ENCODE results near the gene PLPP3.

PLPP3 gene

GRCh38 chr1:56461158-56462127 lies 117.9 kb downstream of the PLPP3 start:
- DNase-seq (ENCODE audit: low spot score), result no peak

- DNase-seq (ENCODE audit: low spot score), result no peak
These were observed 120.1 kb downstream of the PLPP3 start for GRCh38 chr1:56459260-56459659.

- no peak for DNase-seq (ENCODE audit: low spot score)
These were observed 121.5 kb downstream of the PLPP3 start for GRCh38 chr1:56457756-56458375.

DNA sequence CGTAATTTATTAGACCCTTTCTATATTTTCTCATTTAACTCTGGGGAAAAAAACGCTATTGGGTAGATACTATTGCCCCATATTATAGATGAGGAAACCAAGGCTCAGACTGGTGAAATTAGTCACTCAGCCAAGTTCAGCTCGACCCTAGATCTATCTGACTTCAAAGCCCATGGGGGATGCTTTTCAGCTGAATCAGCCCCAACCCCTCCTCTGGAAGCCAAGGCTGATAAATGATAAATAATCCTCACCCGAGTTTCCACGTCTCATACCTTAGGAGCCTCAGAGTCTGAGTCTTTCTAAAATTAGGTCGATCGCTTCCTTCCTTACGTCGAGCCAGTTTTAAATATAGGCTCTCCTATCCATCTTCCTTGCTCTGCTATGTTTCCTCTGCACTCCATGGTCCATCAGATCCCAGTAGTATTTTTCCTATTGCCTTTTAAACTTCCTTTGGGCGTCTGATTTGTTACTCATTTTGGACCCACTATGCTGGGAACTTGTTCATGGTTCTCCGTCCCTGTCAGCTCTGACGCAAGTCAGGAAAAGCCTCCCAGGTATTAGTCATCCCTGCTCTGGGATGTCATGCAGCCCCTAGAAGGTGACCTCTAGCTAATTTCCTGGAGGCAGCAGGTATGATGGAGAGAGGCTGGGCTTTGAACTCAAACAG lies 122.8 kb downstream of the PLPP3 start:
- DNase-seq (ENCODE audit: low spot score), result no peak

- no peak for DNase-seq (ENCODE audit: low spot score)
These were observed 125.8 kb downstream of the PLPP3 start for GRCh38 chr1:56453417-56454078.

GRCh38 chr1:56453016-56453415 lies 126.3 kb downstream of the PLPP3 start:
- no peak for DNase-seq (ENCODE audit: low spot score)

DNA sequence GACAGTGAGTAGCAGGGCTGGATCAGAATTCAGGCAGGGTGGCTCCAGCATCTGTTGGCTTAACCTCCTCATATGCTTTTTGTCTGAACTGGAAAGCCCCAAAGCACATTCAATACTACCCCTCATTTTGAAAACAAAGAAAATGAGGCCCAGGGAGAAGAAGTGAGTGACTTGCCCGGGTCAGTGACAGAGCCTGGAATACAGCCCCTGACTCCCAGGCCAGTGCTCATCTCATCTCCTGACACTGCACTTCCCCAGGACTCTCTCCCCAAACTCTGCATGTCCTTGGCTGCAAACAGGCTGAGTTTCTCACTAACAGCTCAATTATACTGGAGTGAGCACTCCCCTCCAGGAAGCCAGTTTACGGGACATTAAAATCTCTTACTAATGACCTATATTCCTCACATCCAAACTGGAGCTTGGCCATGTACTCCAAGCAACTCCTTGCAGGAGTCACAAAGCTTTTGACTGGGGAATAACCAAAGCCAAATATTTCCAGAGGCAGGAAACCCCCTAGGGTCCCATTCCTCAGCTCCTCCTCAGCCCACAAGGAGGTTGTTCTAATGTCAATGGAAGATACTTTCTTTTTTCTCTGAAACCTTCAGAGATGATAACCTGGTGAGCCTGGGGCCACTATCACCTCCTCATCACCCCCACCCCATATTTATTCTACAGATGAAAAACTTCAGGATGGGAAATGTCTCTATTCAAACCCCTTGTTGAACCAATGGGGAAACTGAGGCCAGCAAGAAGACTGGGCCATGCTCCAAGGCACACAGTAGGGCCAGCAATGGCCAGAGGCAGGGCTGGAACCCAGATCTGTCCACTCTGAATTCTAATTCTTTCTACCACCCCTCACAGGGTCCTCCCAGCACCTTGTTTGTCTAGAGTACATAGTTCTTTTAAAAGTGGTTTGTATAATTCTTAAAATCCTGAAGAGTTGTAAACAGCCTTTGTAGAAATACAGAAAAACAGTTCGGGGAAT lies 127.0 kb downstream of the PLPP3 start:
- DNase-seq (ENCODE audit: low spot score), result no peak

DNA sequence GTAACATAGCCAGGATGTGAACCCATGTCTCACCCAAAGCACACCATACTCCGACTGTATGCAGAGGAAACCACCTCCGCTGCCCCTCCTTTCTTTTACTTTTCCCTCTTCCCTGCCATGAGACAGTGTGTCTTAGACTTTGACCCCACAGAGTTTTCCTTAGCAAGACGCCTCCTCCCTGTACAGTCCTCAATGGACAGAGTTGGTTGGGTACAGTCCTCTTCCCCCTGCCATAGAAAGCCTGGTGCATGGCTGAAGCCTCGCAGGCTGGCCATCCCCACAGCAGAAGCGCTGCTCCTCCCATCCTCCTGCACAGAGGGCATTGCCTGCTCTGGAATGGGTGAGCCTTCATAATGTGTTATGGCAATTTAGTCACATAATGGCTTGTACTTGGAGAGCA lies 127.9 kb downstream of the PLPP3 start:
- no peak for DNase-seq (ENCODE audit: low spot score)

- DNase-seq (ENCODE audit: low spot score), result no peak
These were observed 129.2 kb downstream of the PLPP3 start for GRCh38 chr1:56450004-56450666.

- no peak for DNase-seq (ENCODE audit: low spot score)
These were observed 130.6 kb downstream of the PLPP3 start for GRCh38 chr1:56448529-56449300.

DNA sequence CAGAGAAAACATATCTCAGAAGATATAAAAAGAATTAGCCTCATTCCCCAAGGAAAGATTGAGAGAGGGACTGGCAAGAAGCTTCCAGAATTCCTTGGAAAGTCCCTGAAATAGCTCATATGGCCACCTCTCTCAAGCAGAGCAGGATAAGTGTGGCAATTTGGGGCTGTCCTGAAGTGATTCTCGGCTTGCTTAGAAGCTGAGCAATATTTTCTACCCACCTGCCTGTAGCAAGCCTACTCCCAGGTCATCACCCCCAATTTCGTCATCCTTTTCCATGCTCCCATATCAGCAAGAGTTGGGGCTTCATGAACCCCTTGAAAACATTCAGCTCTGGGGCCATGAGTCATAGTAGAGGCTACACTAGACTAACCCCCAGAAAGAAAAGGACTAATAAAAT lies 131.5 kb downstream of the PLPP3 start:
- DNase-seq (ENCODE audit: low spot score), result no peak

- no peak for DNase-seq (ENCODE audit: low spot score)
These were observed 132.7 kb downstream of the PLPP3 start for GRCh38 chr1:56446531-56447098.

DNA sequence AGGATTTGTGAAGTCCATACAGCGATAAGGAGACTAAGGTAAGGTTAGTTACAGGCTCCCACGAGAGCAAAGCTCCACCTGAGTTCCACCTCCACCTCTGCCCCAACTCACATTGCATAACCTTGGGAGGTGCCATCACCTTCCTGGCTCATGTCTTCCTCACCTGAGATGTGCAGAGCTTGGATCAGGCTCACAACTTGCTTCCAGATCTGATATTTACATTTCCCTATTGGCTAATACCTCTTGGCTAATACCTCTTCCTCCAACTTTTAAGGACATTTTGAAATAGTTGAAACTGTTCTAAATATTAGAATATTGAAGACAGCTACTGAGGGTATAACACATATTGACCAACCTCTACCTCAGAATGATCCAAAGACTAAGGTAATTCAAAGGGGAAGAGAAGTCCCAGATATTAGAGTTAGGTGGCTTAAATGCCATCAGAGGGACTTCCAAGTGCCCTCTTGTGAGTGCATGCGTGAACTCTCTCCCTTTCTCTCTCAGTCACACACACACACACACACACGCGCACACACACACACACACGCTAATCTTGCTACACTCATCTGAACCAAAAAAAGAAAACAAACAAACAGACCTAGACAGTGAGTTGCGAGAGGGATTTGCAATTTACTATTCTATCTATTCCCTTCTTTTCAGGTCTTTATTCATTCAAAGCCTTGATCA lies 134.3 kb downstream of the PLPP3 start:
- DNase-seq (ENCODE audit: low spot score), result no peak
